Sigmoid colon (tissue), 7 donors: Measurements from ENCODE around the gene FLNC. TPM values are rescaled to one million over a fixed set of nuclear protein-coding genes. Genes with fewer than 3 reads are reported as not detected.

ENCODE experiments used
- DNase-seq: peaks from one replicate; pipeline ENCODE4 v3.0.0-alpha.2; 2019
- H3K27ac ChIP-seq, 4 donors: fragments of 200-600 bp; sonication (generic); one replicate each; pipeline ENCODE4 v1.5.1; 2016 to 2019; ENCODE audit warnings: mild to moderate bottlenecking in 1 of 4
- H3K27me3 ChIP-seq, 3 donors: fragments of 200-600 bp; sonication (generic); one replicate each; pipeline ENCODE4 v1.5.1; 2019; ENCODE audit warnings: mild to moderate bottlenecking in 1 of 3
- H3K36me3 ChIP-seq, 4 donors: fragments of 200-600 bp; sonication (generic); one replicate each; pipeline ENCODE4 v1.5.1; 2016 to 2019
- H3K4me1 ChIP-seq, 4 donors: fragments of 200-600 bp; sonication (generic); one replicate each; pipeline ENCODE4 v1.5.1; 2017 to 2019
- H3K4me3 ChIP-seq, 4 donors: fragments of 200-600 bp; sonication (generic); one replicate each; pipeline ENCODE4 v1.5.1; 2017 to 2019; ENCODE audit warnings: mild to moderate bottlenecking in 2 of 4, moderate library complexity in 1 of 4
- H3K9me3 ChIP-seq, 4 donors: fragments of 200-600 bp in 3 of 4; sonication (generic) in 3 of 4; one replicate each; pipeline versions ENCODE4 v1.5.1 to v1.6.1; 2013 to 2019
- EP300 ChIP-seq, 4 donors: sonication (generic); formaldehyde crosslinking; IDR thresholded peaks; one replicate each; pipeline ENCODE4 v1.6.1; 2017; ENCODE audit warnings: antibody characterized with exemption in 4 of 4
- POLR2A ChIP-seq, 2 donors: fragments of 450-650 bp; IDR thresholded peaks; one replicate each; pipeline ENCODE4 v1.6.1; 2016; ENCODE audit warnings: antibody characterized with exemption in 2 of 2, mild to moderate bottlenecking in 2 of 2, moderate library complexity in 2 of 2
- POLR2AphosphoS5 ChIP-seq, 4 donors: sonication (generic); formaldehyde crosslinking; IDR thresholded peaks; one replicate each; pipeline ENCODE4 v1.6.1; 2017; ENCODE audit warnings: antibody characterized with exemption in 4 of 4
- WGBS, 2 donors: extraction: QIAGEN DNeasy Blood & Tissue Kit; methylation state at CpG; one replicate each; pipeline ENCODE4 v1.1.7; 2013; 5-methylcytosine and 5-hydroxymethylcytosine counted together
- intact Hi-C: fragments of 100-400 bp; cut with DNase I; formaldehyde crosslinking; loops from one replicate; pipeline ENCODE4 v1.15.1; 2023
- polyA plus RNA-seq, 3 donors: library from polyadenylated mRNA; stranded (reverse); fragments of 200-250 nt; gene quantifications; one replicate each; pipeline ENCODE4 v1.2.3, GENCODE V29; 2013
- total RNA-seq, 4 donors: library from RNA; depleted of rRNA; stranded (reverse); fragments of >200 nt; gene quantifications; one replicate each; pipeline ENCODE4 v1.1.0, GENCODE V29; 2016
- TF ChIP-seq, protein P1 (sequence below), 4 experiments: fragments of 450-650 bp in 3 of 4; fragments of 200-600 bp in 1 of 4; IDR thresholded peaks; one replicate each; pipeline ENCODE4 v1.5.1; 2016 to 2019; ENCODE audit warnings: antibody characterized with exemption in 4 of 4, mild to moderate bottlenecking in 3 of 4, moderate library complexity in 2 of 4
- donor health status: healthy with polysubstance abuse.
- donor health status: Bipolar disorder and iron deficiency.
- donor health status: healthy.

FLNC gene
- total and polyA plus RNA-seq, 7 donors: 0.69 to 489 (median 95.3) TPM

DNA sequence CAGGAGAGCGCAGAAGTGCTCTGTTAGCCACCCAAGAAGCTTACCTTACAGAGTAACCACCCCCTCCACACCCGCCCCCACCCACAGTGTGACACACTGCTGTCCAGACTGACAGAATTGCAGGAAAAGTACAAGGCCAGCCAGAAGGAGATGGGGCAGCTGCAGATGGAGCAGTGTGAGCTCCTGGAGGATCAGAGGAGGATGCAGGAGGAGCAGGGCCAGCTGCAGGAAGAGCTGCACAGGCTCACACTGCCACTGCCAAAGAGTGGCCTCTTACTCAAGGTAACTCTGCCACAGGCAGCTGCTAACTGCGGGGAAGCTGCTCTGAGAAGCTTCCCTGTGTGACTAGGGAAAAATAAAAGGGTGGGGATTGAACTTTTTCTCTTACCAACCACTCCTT lies 20.8 kb upstream of the FLNC start:
- TF ChIP-seq POLR2A (IDR thresholded peaks at IDR 0.05): no peak
- TF ChIP-seq, protein P1, sequence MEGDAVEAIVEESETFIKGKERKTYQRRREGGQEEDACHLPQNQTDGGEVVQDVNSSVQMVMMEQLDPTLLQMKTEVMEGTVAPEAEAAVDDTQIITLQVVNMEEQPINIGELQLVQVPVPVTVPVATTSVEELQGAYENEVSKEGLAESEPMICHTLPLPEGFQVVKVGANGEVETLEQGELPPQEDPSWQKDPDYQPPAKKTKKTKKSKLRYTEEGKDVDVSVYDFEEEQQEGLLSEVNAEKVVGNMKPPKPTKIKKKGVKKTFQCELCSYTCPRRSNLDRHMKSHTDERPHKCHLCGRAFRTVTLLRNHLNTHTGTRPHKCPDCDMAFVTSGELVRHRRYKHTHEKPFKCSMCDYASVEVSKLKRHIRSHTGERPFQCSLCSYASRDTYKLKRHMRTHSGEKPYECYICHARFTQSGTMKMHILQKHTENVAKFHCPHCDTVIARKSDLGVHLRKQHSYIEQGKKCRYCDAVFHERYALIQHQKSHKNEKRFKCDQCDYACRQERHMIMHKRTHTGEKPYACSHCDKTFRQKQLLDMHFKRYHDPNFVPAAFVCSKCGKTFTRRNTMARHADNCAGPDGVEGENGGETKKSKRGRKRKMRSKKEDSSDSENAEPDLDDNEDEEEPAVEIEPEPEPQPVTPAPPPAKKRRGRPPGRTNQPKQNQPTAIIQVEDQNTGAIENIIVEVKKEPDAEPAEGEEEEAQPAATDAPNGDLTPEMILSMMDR (IDR thresholded peaks at IDR 0.05): no peak
- TF ChIP-seq EP300 (IDR thresholded peaks at IDR 0.05): no peak
- TF ChIP-seq POLR2AphosphoS5 (IDR thresholded peaks at IDR 0.05): no peak
- no peak overlapping the region for H3K27ac ChIP-seq
- H3K9me3 ChIP-seq: no peaks in the 10 kb centered on the region
- intact Hi-C loops: no loop called here
- WGBS, 2 donors: 79 to 90% methylated on average over 3 of the region's 3 CpGs
- H3K27me3 ChIP-seq: no peaks in the 10 kb centered on the region
- H3K36me3 ChIP-seq: peaks cover 0 to 63% (median 21%) of the 10 kb centered on the region in 4 donors
- no peak overlapping the region for H3K4me3 ChIP-seq
- DNase-seq: no peak
- no peaks in the 10 kb centered on the region for H3K4me1 ChIP-seq

- H3K9me3 ChIP-seq: no peaks in the 10 kb centered on the region
- H3K36me3 ChIP-seq: peaks cover 0 to 52% (median 12%) of the 10 kb centered on the region in 4 donors
- H3K4me3 ChIP-seq: no peak overlapping the region
- no peaks in the 10 kb centered on the region for H3K4me1 ChIP-seq
- no peaks in the 10 kb centered on the region for H3K27me3 ChIP-seq
- TF ChIP-seq, protein P1 (IDR thresholded peaks at IDR 0.05): no peak
- TF ChIP-seq EP300 (IDR thresholded peaks at IDR 0.05): no peak
- TF ChIP-seq POLR2A (IDR thresholded peaks at IDR 0.05): no peak
- TF ChIP-seq POLR2AphosphoS5 (IDR thresholded peaks at IDR 0.05): no peak
- intact Hi-C loops: no loop called here
- no peak for DNase-seq
- no peak overlapping the region for H3K27ac ChIP-seq
- 88 to 91% methylated on average over 2 of the region's 2 CpGs for WGBS, 2 donors
Measured at GRCh38 chr7:128810473-128810872, 19.7 kb upstream of the FLNC start.

DNA sequence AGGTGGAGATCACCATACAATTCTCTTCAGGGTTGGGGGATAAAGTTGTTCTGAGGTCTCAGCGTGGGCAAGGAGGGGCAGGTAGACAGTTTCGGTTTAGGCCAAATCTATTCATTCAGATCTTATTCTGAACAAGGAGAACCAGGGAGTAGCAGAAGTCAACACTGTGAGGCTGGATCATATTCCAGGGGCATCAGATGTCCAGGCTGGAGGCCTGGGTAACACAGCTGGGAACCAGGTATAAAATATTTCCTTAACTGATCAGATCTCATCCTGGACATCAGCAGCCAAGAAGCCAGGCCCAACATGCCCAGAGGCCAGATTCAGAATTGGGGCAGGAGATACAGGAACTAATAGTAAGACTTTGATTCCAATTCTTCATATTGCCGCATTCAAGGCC lies 19.2 kb upstream of the FLNC start:
- H3K4me3 ChIP-seq: no peak overlapping the region
- intact Hi-C loops: no loop called here
- no peak overlapping the region for H3K27ac ChIP-seq
- H3K36me3 ChIP-seq: peaks cover 0 to 47% (median 6%) of the 10 kb centered on the region in 4 donors
- no peaks in the 10 kb centered on the region for H3K4me1 ChIP-seq
- H3K27me3 ChIP-seq: no peaks in the 10 kb centered on the region
- no peaks in the 10 kb centered on the region for H3K9me3 ChIP-seq
- TF ChIP-seq POLR2A (IDR thresholded peaks at IDR 0.05): no peak
- no peak for TF ChIP-seq POLR2AphosphoS5 (IDR thresholded peaks at IDR 0.05)
- TF ChIP-seq, protein P1 (IDR thresholded peaks at IDR 0.05): no peak
- no peak for TF ChIP-seq EP300 (IDR thresholded peaks at IDR 0.05)
- DNase-seq: no peak
- 93 to 97% methylated on average over 3 of the region's 3 CpGs for WGBS, 2 donors

DNA sequence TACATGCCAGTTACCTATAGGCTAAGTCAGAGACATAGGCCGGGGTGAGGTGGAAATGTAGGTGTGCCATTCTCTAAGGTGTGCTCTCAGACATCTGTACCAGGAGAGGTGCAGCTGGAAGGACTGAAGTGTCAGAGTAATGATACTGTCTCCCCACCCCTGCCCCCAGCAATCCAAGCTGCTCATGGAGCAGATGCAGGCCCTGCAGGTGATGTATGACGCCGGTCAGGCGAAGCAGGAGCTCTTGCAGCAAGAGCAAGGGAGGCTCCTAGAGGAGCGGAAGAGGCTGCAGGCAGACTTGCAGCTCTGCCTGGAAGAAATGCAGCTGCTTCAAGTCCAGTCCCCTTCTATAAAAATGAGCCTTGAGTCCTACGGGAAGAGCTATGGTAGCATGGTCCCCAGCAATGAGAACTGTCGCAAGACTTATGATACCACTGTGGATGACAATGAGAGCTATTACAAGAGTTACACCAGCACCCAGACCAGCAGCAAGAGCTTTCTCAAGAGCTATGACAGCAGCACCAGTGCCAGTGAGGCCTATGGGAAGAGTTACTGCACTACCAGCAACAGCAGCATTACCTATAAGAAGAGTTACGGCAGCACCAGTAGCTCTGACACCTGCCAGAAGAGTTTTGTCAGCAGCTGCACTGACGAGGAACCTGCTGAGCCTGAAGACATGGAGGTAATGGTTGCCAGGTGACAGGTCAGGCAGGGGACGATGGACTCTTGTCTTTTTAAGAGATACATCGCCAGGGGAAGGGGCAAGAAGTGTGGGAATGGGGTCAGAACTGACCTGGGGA lies 18.4 kb upstream of the FLNC start:
- Histone ChIP-seq H3K4me1 (no peaks in the 10 kb centered on the region), H3K36me3 (peaks cover 0 to 39% (median 2%) of the 10 kb centered on the region in 4 donors), H3K4me3 (no peak overlapping the region), H3K27ac (no peak overlapping the region), H3K9me3 (no peaks in the 10 kb centered on the region), H3K27me3 (no peaks in the 10 kb centered on the region)
- no peak for DNase-seq
- no peak for TF ChIP-seq POLR2A (IDR thresholded peaks at IDR 0.05)
- TF ChIP-seq, protein P1 (IDR thresholded peaks at IDR 0.05): no peak
- TF ChIP-seq EP300 (IDR thresholded peaks at IDR 0.05): no peak
- no peak for TF ChIP-seq POLR2AphosphoS5 (IDR thresholded peaks at IDR 0.05)
- 90 to 93% methylated on average over 11 of the region's 11 CpGs for WGBS, 2 donors
- intact Hi-C loops: no loop called here
